Adrenal gland (tissue), 12 donors: ENCODE data around the gene STT3B. TPM values are rescaled to one million over a fixed set of nuclear protein-coding genes. Genes with fewer than 3 reads are reported as not detected.

Source experiments
- DNase-seq, 7 donors: peaks; one replicate each; pipeline ENCODE4 v3.0.0-alpha.2; 2019 to 2020
- H3K27ac ChIP-seq, 5 donors: fragments of 200-600 bp; sonication (generic) in 4 of 5; 1 replicate in 3 of 5; 2 replicates in 2 of 5; pipeline versions ENCODE4 v1.5.1 to v1.8.0; 2016 to 2020; ENCODE audit warnings: mild to moderate bottlenecking in 1 of 5
- H3K27me3 ChIP-seq: fragments of 200-600 bp; 2 replicates; pipeline ENCODE4 v1.8.0; 2021
- H3K36me3 ChIP-seq, 2 donors: fragments of 200-600 bp; replicated peaks in 1 of 2; 1 replicate in 1 of 2; 2 replicates in 1 of 2; pipeline versions ENCODE4 v1.5.1 to v1.8.0; 2018 to 2022
- H3K4me1 ChIP-seq, 2 donors: fragments of 200-600 bp; replicated peaks in 1 of 2; 1 replicate in 1 of 2; 2 replicates in 1 of 2; pipeline versions ENCODE4 v1.5.1 to v1.8.0; 2018 to 2021
- H3K4me3 ChIP-seq, 4 donors: fragments of 200-600 bp; sonication (generic) in 3 of 4; one replicate each; pipeline ENCODE4 v1.5.1; 2016 to 2018
- H3K9me3 ChIP-seq, 3 donors: fragments of 200-600 bp; sonication (generic) in 1 of 3; replicated peaks in 1 of 3; 1 replicate in 2 of 3; 2 replicates in 1 of 3; pipeline versions ENCODE4 v1.5.1 to v1.8.0; 2016 to 2021
- CTCF ChIP-seq, 6 experiments: fragments of 450-650 bp in 4 of 6; fragments of 200-600 bp in 2 of 6; sonication (generic) in 1 of 6; IDR thresholded peaks; 1 replicate in 5 of 6; 2 replicates in 1 of 6; pipeline versions ENCODE4 v1.5.1 to v1.8.0; 2016 to 2021; ENCODE audit warnings: antibody characterized with exemption in 6 of 6, mild to moderate bottlenecking in 2 of 6, moderate library complexity in 1 of 6
- POLR2A ChIP-seq, 2 donors: fragments of 450-650 bp; IDR thresholded peaks; one replicate each; pipeline ENCODE4 v1.6.1; 2017; ENCODE audit warnings: antibody characterized with exemption in 2 of 2, mild to moderate bottlenecking in 2 of 2, moderate library complexity in 1 of 2
- WGBS, 4 donors: extraction: QIAGEN DNeasy Blood & Tissue Kit in 2 of 4; methylation state at CpG; one replicate each; pipeline versions ENCODE4 v1.1.5 to v1.1.7; 2013 to 2017; 5-methylcytosine and 5-hydroxymethylcytosine counted together
- intact Hi-C, 2 donors: fragments of 100-400 bp; cut with DNase I; formaldehyde crosslinking; loops; one replicate each; pipeline versions ENCODE4 v1.14.1 to v1.15.0; 2022 to 2023
- polyA plus RNA-seq, 3 donors: library from polyadenylated mRNA; stranded (reverse); fragments of 200-250 nt in 2 of 3; fragments of 350-450 nt in 1 of 3; fragmentation: Illumina TruSeq in 1 of 3; extraction: RNeasy Lipid Tissue Mini Kit (QIAGEN cat#74804) in 1 of 3; gene quantifications; one replicate each; pipeline ENCODE4 v1.2.3, GENCODE V29; 2013 to 2014
- total RNA-seq, 9 donors: library from RNA; depleted of rRNA in 4 of 9; stranded (reverse); fragments of >200 nt in 4 of 9; fragments of 120-200 nt in 1 of 9; fragmentation: NEBNext Ultra II Directional in 1 of 9; extraction: Animal tissue kit (Norgen Biotek cat#: 25700) in 1 of 9; gene quantifications; one replicate each; pipeline versions ENCODE4 v1.1.0 to v1.2.4, GENCODE V29; 2013 to 2023
- donor health status: healthy with polysubstance abuse.
- donor health status: Bipolar disorder and iron deficiency.
- donor health status: DM: yes; HTN: yes; CAD: no.
- donor health status: DM: no; HTN: no; CAD: no.
- donor health status: DM: no; HTN: no; CAD: no.
- donor health status: DM: yes; HTN: yes; CAD: no.

Gene STT3B
- total and polyA plus RNA-seq, 12 donors, result 38.0 to 141 (median 104) TPM

- H3K36me3 ChIP-seq, result peaks cover 0 to 5% of the 10 kb centered on the region in 2 donors
- TF ChIP-seq CTCF (IDR thresholded peaks at IDR 0.05) (no peak), POLR2A (IDR thresholded peaks at IDR 0.05) (no peak)
- no peak for DNase-seq
- no peak overlapping the region for H3K4me3 ChIP-seq
- intact Hi-C loops, result no loop called here
- peaks cover 0 to 21% of the 10 kb centered on the region in 2 donors for H3K4me1 ChIP-seq
- H3K27me3 ChIP-seq, result no peaks in the 10 kb centered on the region
- 79 to 85% (median 81%) methylated on average over 5 of the region's 5 CpGs for WGBS, 4 donors
- H3K27ac ChIP-seq, result no peak overlapping the region
- no peaks in the 10 kb centered on the region for H3K9me3 ChIP-seq
Observed at GRCh38 chr3:31614162-31614921, 81.6 kb downstream of the STT3B start.

- H3K27ac ChIP-seq, result no peak overlapping the region
- peaks cover 0 to 15% of the 10 kb centered on the region in 2 donors for H3K36me3 ChIP-seq
- no peaks in the 10 kb centered on the region for H3K9me3 ChIP-seq
- TF ChIP-seq POLR2A (IDR thresholded peaks at IDR 0.05), result no peak
- no peak for TF ChIP-seq CTCF (IDR thresholded peaks at IDR 0.05)
- no peak overlapping the region for H3K4me3 ChIP-seq
- peaks cover 0 to 21% of the 10 kb centered on the region in 2 donors for H3K4me1 ChIP-seq
- intact Hi-C loops, result no loop called here
- no peaks in the 10 kb centered on the region for H3K27me3 ChIP-seq
- 70 to 85% (median 84%) methylated on average over 4 of the region's 4 CpGs for WGBS, 4 donors
- DNase-seq, result no peak
Observed at GRCh38 chr3:31615071-31615875, 82.5 kb downstream of the STT3B start.

- H3K36me3 ChIP-seq, result peaks cover 0 to 16% of the 10 kb centered on the region in 2 donors
- 93 to 99% (median 96%) methylated on average over 2 of the region's 2 CpGs for WGBS, 4 donors
- no peak for DNase-seq
Observed at GRCh38 chr3:31616711-31617110, 84.0 kb downstream of the STT3B start.

More at GRCh38 chr3:31616711-31617110, 84.0 kb downstream of the STT3B start:
- no peak overlapping the region for H3K27ac ChIP-seq
- no peaks in the 10 kb centered on the region for H3K9me3 ChIP-seq
- H3K27me3 ChIP-seq, result no peaks in the 10 kb centered on the region
- intact Hi-C loops, result no loop called here
- no peak overlapping the region for H3K4me3 ChIP-seq
- peaks cover 0 to 21% of the 10 kb centered on the region in 2 donors for H3K4me1 ChIP-seq
- TF ChIP-seq CTCF (IDR thresholded peaks at IDR 0.05), result no peak
- TF ChIP-seq POLR2A (IDR thresholded peaks at IDR 0.05), result no peak
